A673 (cell line): ENCODE measurements around the gene PCDHGA6. TPM values are rescaled to one million over a fixed set of nuclear protein-coding genes. Genes with fewer than 3 reads are reported as not detected.
A peak's percentile ranks its signal among the peaks of the same experiment; 100 is the strongest.

Source experiments
- BruUV-seq: library from RNA; stranded (reverse); fragments of 400-500 nt; replicated peaks from 2 replicates; lab custom pipeline; 2021; lab: Mats Ljungman, UMichigan
- CTCF ChIA-PET: fragments of 300-600 bp; sonication (Branson Sonifier 250); formaldehyde crosslinking; loops from one replicate; lab custom pipeline; 2022; ENCODE audit warnings: antibody characterized with exemption; lab: Charles Lee
- POLR2A ChIA-PET: fragments of 300-600 bp; sonication (Branson Sonifier 250); formaldehyde crosslinking; loops from one replicate; lab custom pipeline; 2022; ENCODE audit warnings: antibody characterized with exemption; ENCODE audit not compliant: low non-redundant PET; lab: Charles Lee
- DNase-seq: peaks from one replicate; pipeline ENCODE4 v3.0.0-alpha.2; 2015; ENCODE audit warnings: low spot score
- H3K27ac ChIP-seq: fragments of 200-600 bp; sonication (generic); 2 replicates; pipeline ENCODE4 v1.5.1; 2016; ENCODE audit warnings: mixed run types, low read depth, mild to moderate bottlenecking, mixed read lengths, antibody characterized with exemption, low read length; ENCODE audit not compliant: poor library complexity, severe bottlenecking
- H3K27me3 ChIP-seq: fragments of 200-600 bp; sonication (generic); replicated peaks from 2 replicates; pipeline ENCODE4 v1.6.1; 2017; ENCODE audit warnings: mixed run types, low read depth, mild to moderate bottlenecking, mixed read lengths, antibody characterized with exemption, low read length; ENCODE audit not compliant: insufficient read depth, poor library complexity
- H3K36me3 ChIP-seq: fragments of 200-600 bp; sonication (generic); 2 replicates; pipeline ENCODE4 v1.6.1; 2016; ENCODE audit warnings: mixed run types, mild to moderate bottlenecking, mixed read lengths, antibody characterized with exemption, low read length; ENCODE audit not compliant: insufficient read depth, poor library complexity, severe bottlenecking
- H3K4me1 ChIP-seq: fragments of 200-600 bp; sonication (generic); 2 replicates; pipeline ENCODE4 v1.6.1; 2017; ENCODE audit warnings: mixed run types, mild to moderate bottlenecking, mixed read lengths, antibody characterized with exemption, low read length; ENCODE audit not compliant: insufficient read depth, poor library complexity, severe bottlenecking
- H3K4me3 ChIP-seq: fragments of 200-600 bp; sonication (generic); 2 replicates; pipeline ENCODE4 v1.5.1; 2016; ENCODE audit warnings: low read depth, mixed run types, mild to moderate bottlenecking, mixed read lengths, low read length; ENCODE audit not compliant: poor library complexity, severe bottlenecking
- H3K9me3 ChIP-seq: fragments of 200-600 bp; sonication (generic); 2 replicates; pipeline ENCODE4 v1.6.1; 2016; ENCODE audit warnings: mixed run types, low read depth, mild to moderate bottlenecking, mixed read lengths, antibody characterized with exemption, low read length; ENCODE audit not compliant: poor library complexity, severe bottlenecking
- CTCF ChIP-seq: fragments of 300-800, 200-600 bp; sonication (generic); conservative IDR thresholded peaks from 2 replicates; pipeline ENCODE4 v1.5.1; 2017; ENCODE audit warnings: low read depth, mild to moderate bottlenecking, antibody characterized with exemption, low read length, moderate library complexity, mixed read lengths
- EZH2 ChIP-seq: fragments of 200-600 bp; sonication (generic); IDR thresholded peaks from 2 replicates; pipeline ENCODE4 v1.6.1; 2017; ENCODE audit warnings: borderline replicate concordance, low read depth, mild to moderate bottlenecking, mixed read lengths, antibody characterized with exemption, low read length; ENCODE audit not compliant: poor library complexity, severe bottlenecking
- intact Hi-C: fragments of 100-400 bp; cut with micrococcal nuclease; formaldehyde crosslinking; loops from one replicate; pipeline ENCODE4 v1.10.0; 2022; ENCODE audit not compliant: unreplicated experiment
- total RNA-seq: library from RNA; stranded (reverse); gene quantifications from 2 replicates; pipeline ENCODE4 v1.2.3, GENCODE V29; 2021

The PCDHGA6 gene
- total RNA-seq, 1 experiment from 2014 or later = 21.6 TPM

- Histone ChIP-seq H3K36me3 (no peaks in the 10 kb centered on the region), H3K27me3 (no peaks in the 10 kb centered on the region), H3K27ac (no peak overlapping the region), H3K4me3 (no peak overlapping the region), H3K4me1 (no peaks in the 10 kb centered on the region), H3K9me3 (peaks cover 69% of the 10 kb centered on the region)
- POLR2A ChIA-PET = no interaction called here
- intact Hi-C loops = no loop called here
- CTCF ChIA-PET = no interaction called here
- no peak for DNase-seq
- TF ChIP-seq CTCF (no peak), EZH2 (no peak)
- BruUV-seq = no TSS peak
Observed at GRCh38 chr5:141388661-141389060, 15.0 kb downstream of the PCDHGA6 start.

- peaks cover 62% of the 10 kb centered on the region for H3K9me3 ChIP-seq
- CTCF ChIA-PET = no interaction called here
Observed at GRCh38 chr5:141389153-141390042, 15.7 kb downstream of the PCDHGA6 start.

GRCh38 chr5:141392429-141393198, 18.9 kb downstream of the PCDHGA6 start, which contains the start of gene PCDHGA8:
Gene PCDHGA8, plus strand, starts transcription at chr5:141392633. Its CDS starts 181 bp downstream, at chr5:141392814.
- intact Hi-C loops = no loop called here
- no peaks in the 10 kb centered on the region for H3K4me1 ChIP-seq
- ChIA-PET CTCF (no interaction called here), POLR2A (no interaction called here)
- TF ChIP-seq CTCF = peak; percentile 44
- TF ChIP-seq EZH2 = no peak
- no peaks in the 10 kb centered on the region for H3K27me3 ChIP-seq
- no peak within 1 kb of the TSS for H3K4me3 ChIP-seq
- no TSS peak for BruUV-seq
- peaks cover 54% of the 10 kb centered on the region for H3K9me3 ChIP-seq
- no peaks in the 10 kb centered on the region for H3K36me3 ChIP-seq
- peak; percentile 71 for DNase-seq
- no peak within 1 kb of the TSS for H3K27ac ChIP-seq

More at GRCh38 chr5:141389153-141390042, 15.7 kb downstream of the PCDHGA6 start:
- POLR2A ChIA-PET = no interaction called here
- no peaks in the 10 kb centered on the region for H3K27me3 ChIP-seq
- no peak overlapping the region for H3K27ac ChIP-seq
- intact Hi-C loops = no loop called here
- H3K4me1 ChIP-seq = no peaks in the 10 kb centered on the region
- H3K4me3 ChIP-seq = no peak overlapping the region
- no peaks in the 10 kb centered on the region for H3K36me3 ChIP-seq
- DNase-seq = no peak
- TF ChIP-seq CTCF (no peak), EZH2 (no peak)
- no TSS peak for BruUV-seq
